Body of pancreas (tissue), 4 donors: ENCODE data around the gene COPB2. TPM values are rescaled to one million over a fixed set of nuclear protein-coding genes. Genes with fewer than 3 reads are reported as not detected.

Experiments
- ATAC-seq: fragments of 150-250 bp; one replicate; pipeline ENCODE4 v1.9.1; 2016
- DNase-seq, 4 donors: peaks; one replicate each; pipeline ENCODE4 v3.0.0-alpha.2; 2019
- H3K27ac ChIP-seq, 4 donors: fragments of 200-600 bp; sonication (generic); 1 replicate in 3 of 4; 2 replicates in 1 of 4; pipeline versions ENCODE4 v1.5.1 to v1.6.1; 2016 to 2019; ENCODE audit warnings: mild to moderate bottlenecking in 1 of 4, mixed read lengths in 1 of 4, moderate library complexity in 1 of 4
- H3K27me3 ChIP-seq, 2 donors: fragments of 200-600 bp; sonication (generic); one replicate each; pipeline ENCODE4 v1.6.0; 2016; ENCODE audit warnings: mild to moderate bottlenecking in 1 of 2
- H3K36me3 ChIP-seq, 2 donors: fragments of 200-600 bp; sonication (generic); replicated peaks in 1 of 2; 2 replicates each; pipeline ENCODE4 v1.5.1; 2016; ENCODE audit warnings: low read depth in 2 of 2; ENCODE audit not compliant: insufficient read depth in 1 of 2
- H3K4me1 ChIP-seq: fragments of 200-600 bp; sonication (generic); one replicate; pipeline ENCODE4 v1.6.0; 2016
- H3K4me3 ChIP-seq, 2 donors: fragments of 200-600 bp; sonication (generic); 1 replicate in 1 of 2; 2 replicates in 1 of 2; pipeline ENCODE4 v1.5.1; 2016 to 2019
- H3K9me3 ChIP-seq, 3 donors: fragments of 200-600 bp; sonication (generic); 1 replicate in 2 of 3; 2 replicates in 1 of 3; pipeline ENCODE4 v1.5.1; 2016
- POLR2A ChIP-seq, 3 donors: fragments of 450-650 bp; IDR thresholded peaks; one replicate each; pipeline ENCODE4 v1.6.1; 2016; ENCODE audit warnings: antibody characterized with exemption in 3 of 3, mild to moderate bottlenecking in 2 of 3
- WGBS, 2 donors: methylation state at CpG; one replicate each; pipeline ENCODE4 v1.1.5; 2017; 5-methylcytosine and 5-hydroxymethylcytosine counted together
- intact Hi-C: fragments of 100-400 bp; cut with DNase I; formaldehyde crosslinking; loops from one replicate; pipeline ENCODE4 v1.15.1; 2023
- total RNA-seq, 2 donors: library from RNA; depleted of rRNA; stranded (reverse); fragments of >200 nt; gene quantifications; one replicate each; pipeline ENCODE4 v1.1.0, GENCODE V29; 2016
- TF ChIP-seq, protein P1 (sequence below), 7 experiments: fragments of 450-650 bp in 4 of 7; fragments of 200-600 bp in 3 of 7; sonication (generic) in 3 of 7; IDR thresholded peaks; one replicate each; pipeline ENCODE4 v1.5.1; 2016 to 2019; ENCODE audit warnings: antibody characterized with exemption in 7 of 7

The COPB2 gene
- total RNA-seq, 2 donors from 2014 or later: 65.6 to 73.2 TPM

DNA sequence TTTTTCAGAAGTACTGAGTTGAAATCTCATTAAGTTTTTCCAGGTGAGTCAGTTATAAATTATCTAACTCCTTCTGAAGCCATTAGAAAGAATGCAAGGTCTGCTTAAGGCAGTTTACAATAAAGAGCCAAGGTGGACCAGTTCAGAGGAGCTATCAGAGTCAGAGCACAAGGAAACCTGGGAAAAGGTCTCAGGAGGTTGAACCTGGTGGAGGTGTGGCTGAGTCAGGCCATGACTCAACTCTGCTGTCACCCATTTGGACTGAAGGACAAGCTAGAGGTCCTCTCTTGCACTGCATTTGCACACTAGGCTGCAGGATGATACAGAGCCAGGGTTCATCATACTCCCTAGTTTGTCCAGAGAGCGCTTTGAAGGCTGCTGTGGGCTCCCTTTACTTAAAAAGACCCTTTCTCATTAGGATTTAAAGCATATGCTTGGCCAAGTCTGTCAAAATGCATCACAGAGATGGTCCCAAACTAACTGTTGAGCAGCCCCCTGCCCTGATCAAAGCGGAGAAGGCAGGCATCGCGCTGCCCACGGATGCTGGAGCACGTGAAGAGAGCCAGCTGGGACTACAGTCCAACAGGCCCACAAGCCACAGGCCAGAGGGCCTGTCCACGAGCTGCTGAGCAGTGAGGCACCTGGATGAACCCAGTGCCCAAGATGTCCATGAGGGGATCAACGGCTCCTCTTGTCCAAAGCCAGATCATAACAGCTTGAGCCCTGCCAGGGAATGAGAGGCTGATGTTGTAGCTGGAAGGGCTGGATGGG is 71.6 kb downstream of the COPB2 start:
- Histone ChIP-seq H3K4me1 (peaks cover 19% of the 10 kb centered on the region), H3K4me3 (no peak overlapping the region), H3K27ac (peak overlapping the region in 1 of 4 donors; percentile 58), H3K36me3 (no peaks in the 10 kb centered on the region), H3K27me3 (no peaks in the 10 kb centered on the region), H3K9me3 (no peaks in the 10 kb centered on the region)
- 87 to 92% methylated on average over 7 to 8 of the region's 8 CpGs for WGBS, 2 donors
- DNase-seq: peak in 2 of 4 donors; percentile 12 to 64
- intact Hi-C loops: no loop called here
- TF ChIP-seq POLR2A (IDR thresholded peaks at IDR 0.05): no peak
- TF ChIP-seq, protein P1, sequence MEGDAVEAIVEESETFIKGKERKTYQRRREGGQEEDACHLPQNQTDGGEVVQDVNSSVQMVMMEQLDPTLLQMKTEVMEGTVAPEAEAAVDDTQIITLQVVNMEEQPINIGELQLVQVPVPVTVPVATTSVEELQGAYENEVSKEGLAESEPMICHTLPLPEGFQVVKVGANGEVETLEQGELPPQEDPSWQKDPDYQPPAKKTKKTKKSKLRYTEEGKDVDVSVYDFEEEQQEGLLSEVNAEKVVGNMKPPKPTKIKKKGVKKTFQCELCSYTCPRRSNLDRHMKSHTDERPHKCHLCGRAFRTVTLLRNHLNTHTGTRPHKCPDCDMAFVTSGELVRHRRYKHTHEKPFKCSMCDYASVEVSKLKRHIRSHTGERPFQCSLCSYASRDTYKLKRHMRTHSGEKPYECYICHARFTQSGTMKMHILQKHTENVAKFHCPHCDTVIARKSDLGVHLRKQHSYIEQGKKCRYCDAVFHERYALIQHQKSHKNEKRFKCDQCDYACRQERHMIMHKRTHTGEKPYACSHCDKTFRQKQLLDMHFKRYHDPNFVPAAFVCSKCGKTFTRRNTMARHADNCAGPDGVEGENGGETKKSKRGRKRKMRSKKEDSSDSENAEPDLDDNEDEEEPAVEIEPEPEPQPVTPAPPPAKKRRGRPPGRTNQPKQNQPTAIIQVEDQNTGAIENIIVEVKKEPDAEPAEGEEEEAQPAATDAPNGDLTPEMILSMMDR (IDR thresholded peaks at IDR 0.05): no peak
- peak; percentile 64 for ATAC-seq

DNA sequence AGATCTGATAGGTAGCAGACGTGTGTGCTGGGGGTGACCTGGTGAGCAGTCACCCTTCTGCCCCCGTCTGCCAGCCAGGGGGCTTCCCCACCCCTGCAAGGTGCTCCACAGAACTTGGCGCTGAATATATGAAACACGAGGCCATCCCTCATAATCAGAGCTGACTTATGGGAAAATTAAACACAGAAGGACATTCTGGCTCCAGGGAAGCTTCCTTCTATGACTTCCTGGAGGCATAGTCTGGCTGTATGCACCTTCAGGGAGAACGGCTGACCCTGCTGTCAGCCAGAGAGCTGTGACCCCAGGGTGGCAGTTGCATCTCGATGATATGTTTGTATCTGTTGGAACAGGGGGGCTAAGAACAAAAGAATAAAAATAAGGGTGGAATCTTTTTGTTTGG is 72.2 kb downstream of the COPB2 start:
- WGBS, 2 donors: 51 to 54% methylated on average over 6 of the region's 6 CpGs
- Histone ChIP-seq H3K4me3 (no peak overlapping the region), H3K9me3 (no peaks in the 10 kb centered on the region), H3K4me1 (peaks cover 19% of the 10 kb centered on the region), H3K36me3 (no peaks in the 10 kb centered on the region), H3K27me3 (no peaks in the 10 kb centered on the region), H3K27ac (peak overlapping the region in 2 of 4 donors; percentile 10 to 58)
- intact Hi-C loops: no loop called here
- no peak for DNase-seq
- TF ChIP-seq, protein P1 (IDR thresholded peaks at IDR 0.05): no peak
- no peak for TF ChIP-seq POLR2A (IDR thresholded peaks at IDR 0.05)
- peak; percentile 31 for ATAC-seq

DNA sequence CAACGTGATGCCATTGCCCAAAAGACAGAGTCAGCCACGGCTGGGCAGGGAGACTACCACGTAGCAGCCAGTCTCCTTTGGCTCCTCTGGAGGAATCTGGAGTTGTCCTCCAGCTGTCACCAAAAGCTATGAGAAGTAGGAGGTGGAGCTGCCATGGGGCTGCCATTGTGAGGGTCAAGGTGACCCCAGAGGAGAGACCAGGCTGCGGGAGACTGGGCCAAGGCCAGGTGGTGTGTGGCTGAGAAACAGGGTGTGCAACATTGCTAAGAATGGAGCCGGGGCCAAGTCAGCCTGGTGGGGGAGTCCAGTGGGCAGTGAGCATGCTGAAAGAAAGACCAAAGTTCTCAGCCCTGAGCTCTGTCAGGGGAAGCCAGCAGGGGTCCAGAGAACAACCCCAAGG is 75.5 kb downstream of the COPB2 start:
- TF ChIP-seq, protein P1 (IDR thresholded peaks at IDR 0.05): no peak
- TF ChIP-seq POLR2A (IDR thresholded peaks at IDR 0.05): no peak
- ATAC-seq: no peak
- no peak for DNase-seq
- no peaks in the 10 kb centered on the region for H3K27me3 ChIP-seq
- WGBS, 2 donors: 81 to 91% methylated on average over 5 of the region's 5 CpGs
- no peak overlapping the region for H3K4me3 ChIP-seq
- peaks cover 8% of the 10 kb centered on the region for H3K4me1 ChIP-seq
- H3K9me3 ChIP-seq: no peaks in the 10 kb centered on the region
- intact Hi-C loops: no loop called here
- no peak overlapping the region for H3K27ac ChIP-seq
- H3K36me3 ChIP-seq: no peaks in the 10 kb centered on the region

DNA sequence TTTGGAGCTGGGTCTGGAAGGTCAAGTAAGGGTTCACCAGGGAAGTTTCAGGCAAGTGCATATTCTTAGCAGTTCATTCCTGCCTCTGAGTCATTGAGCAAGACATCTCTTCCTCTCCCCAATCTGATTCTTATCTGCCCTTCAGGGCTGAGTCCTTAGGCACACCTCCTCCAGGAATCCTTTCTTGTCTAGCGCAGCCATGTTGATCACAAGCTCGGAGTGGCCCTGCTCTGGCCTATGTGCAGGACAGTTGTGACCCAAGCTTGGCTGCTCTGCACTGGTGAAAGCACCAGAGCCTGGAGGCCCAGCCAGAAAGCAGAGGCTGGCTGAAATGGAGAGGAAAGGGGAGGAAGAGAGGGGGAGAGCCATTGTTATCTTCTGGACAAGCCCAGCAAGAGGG is 76.5 kb downstream of the COPB2 start:
- WGBS, 2 donors: 95 to 100% methylated on average over 2 of the region's 2 CpGs
- ATAC-seq (no peak), DNase-seq (no peak)
- Histone ChIP-seq H3K27ac (no peak overlapping the region), H3K4me3 (no peak overlapping the region), H3K27me3 (no peaks in the 10 kb centered on the region), H3K4me1 (peaks cover 8% of the 10 kb centered on the region), H3K36me3 (no peaks in the 10 kb centered on the region), H3K9me3 (no peaks in the 10 kb centered on the region)
- no peak for TF ChIP-seq POLR2A (IDR thresholded peaks at IDR 0.05)
- TF ChIP-seq, protein P1 (IDR thresholded peaks at IDR 0.05): no peak
- intact Hi-C loops: no loop called here

DNA sequence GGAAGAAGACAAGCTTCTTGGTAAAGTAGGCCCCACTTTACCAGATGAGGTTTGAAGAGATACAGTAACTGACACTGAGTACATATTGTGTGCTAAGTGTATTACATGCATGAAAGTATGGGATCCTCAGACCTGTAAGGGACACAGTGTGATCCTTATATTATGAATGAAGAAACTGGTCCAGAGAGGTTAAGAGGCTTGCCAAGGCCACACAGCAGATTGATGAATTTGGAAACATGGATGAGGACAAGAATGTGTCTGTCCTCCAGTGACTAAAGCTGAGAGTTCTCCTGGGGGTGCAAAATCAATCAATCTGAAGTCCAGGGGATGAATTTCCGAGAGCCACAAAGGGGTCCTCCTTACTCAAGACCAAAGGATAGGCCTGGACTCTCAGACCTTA is 77.0 kb downstream of the COPB2 start:
- H3K4me1 ChIP-seq: peaks cover 3% of the 10 kb centered on the region
- H3K36me3 ChIP-seq: no peaks in the 10 kb centered on the region
- H3K4me3 ChIP-seq: no peak overlapping the region
- DNase-seq: no peak
- no peak for TF ChIP-seq POLR2A (IDR thresholded peaks at IDR 0.05)
- WGBS, 2 donors: 94 to 100% methylated on average over 1 of the region's 1 CpG
- no peaks in the 10 kb centered on the region for H3K9me3 ChIP-seq
- intact Hi-C loops: no loop called here
- no peak overlapping the region for H3K27ac ChIP-seq
- no peaks in the 10 kb centered on the region for H3K27me3 ChIP-seq
- no peak for ATAC-seq
